Measurements from ENCODE around the gene CACTIN.
"Not testable (repeated sequence)": the region's sequence is repeated elsewhere in the genome, so short reads cannot be mapped to it uniquely, and the experiment has no call there.

The CACTIN gene

GRCh38 chr19:3628766-3629165, 2.2 kb upstream of the CACTIN start:
- DNase-seq (ENCODE audit: low read depth in 2 of 2) = not testable (repeated sequence)

- DNase-seq (ENCODE audit: low read depth in 2 of 2) = no peak
Measured at GRCh38 chr19:3627351-3627723, 747 bp upstream of the CACTIN start.

- DNase-seq (ENCODE audit: low read depth in 2 of 2) = no peak
Measured at GRCh38 chr19:3625996-3626472, 556 bp downstream of the CACTIN start.

GRCh38 chr19:3623716-3624115, 2.9 kb downstream of the CACTIN start:
- no peak for DNase-seq (ENCODE audit: low read depth in 2 of 2)

- no peak for DNase-seq (ENCODE audit: low read depth in 2 of 2)
Measured at GRCh38 chr19:3622224-3622623, 4.4 kb downstream of the CACTIN start.

GRCh38 chr19:3621689-3622088, 4.9 kb downstream of the CACTIN start:
- no peak for DNase-seq (ENCODE audit: low read depth in 2 of 2)

- DNase-seq (ENCODE audit: low read depth in 2 of 2) = no peak
Measured at GRCh38 chr19:3620817-3621547, 5.6 kb downstream of the CACTIN start.

GRCh38 chr19:3620145-3620816, 6.3 kb downstream of the CACTIN start:
- DNase-seq (ENCODE audit: low read depth in 2 of 2) = no peak

- DNase-seq (ENCODE audit: low read depth in 2 of 2) = no peak
Measured at GRCh38 chr19:3619631-3620012, 7.0 kb downstream of the CACTIN start.

GRCh38 chr19:3618811-3619630, 7.6 kb downstream of the CACTIN start:
- no peak for DNase-seq (ENCODE audit: low read depth in 2 of 2)

GRCh38 chr19:3618144-3618810, 8.3 kb downstream of the CACTIN start:
- no peak for DNase-seq (ENCODE audit: low read depth in 2 of 2)

- DNase-seq (ENCODE audit: low read depth in 2 of 2) = no peak
Measured at GRCh38 chr19:3617463-3617862, 9.1 kb downstream of the CACTIN start.

GRCh38 chr19:3615524-3616135, 11.0 kb downstream of the CACTIN start:
- no peak for DNase-seq (ENCODE audit: low read depth in 2 of 2)

GRCh38 chr19:3614858-3615505, 11.6 kb downstream of the CACTIN start:
- DNase-seq (ENCODE audit: low read depth in 2 of 2) = no peak

GRCh38 chr19:3613818-3614661, 12.6 kb downstream of the CACTIN start:
- no peak for DNase-seq (ENCODE audit: low read depth in 2 of 2)

- DNase-seq (ENCODE audit: low read depth in 2 of 2) = no peak
Measured at GRCh38 chr19:3612901-3613741, 13.5 kb downstream of the CACTIN start.

GRCh38 chr19:3612330-3612729, 14.3 kb downstream of the CACTIN start:
- no peak for DNase-seq (ENCODE audit: low read depth in 2 of 2)

- DNase-seq (ENCODE audit: low read depth in 2 of 2) = no peak
Measured at GRCh38 chr19:3611841-3612240, 14.7 kb downstream of the CACTIN start.

All from fibroblast of skin of left biceps (primary cell).